GM20431 (cell line): ENCODE results near the gene KCNH2.
"Not testable (repeated sequence)": the region's sequence is repeated elsewhere in the genome, so short reads cannot be mapped to it uniquely, and the experiment has no call there.

Source experiments
- in situ Hi-C: fragments of 300-500 bp; cut with MseI, MboI; formaldehyde crosslinking; loops from one replicate; pipeline ENCODE4 v1.15.0; 2020; ENCODE audit warnings: low sequenced_read_pairs; ENCODE audit not compliant: unreplicated experiment

Gene KCNH2

GRCh38 chr7:150917969-150918368, 60.2 kb downstream of the KCNH2 start:
- in situ Hi-C loops: no loop called here

DNA sequence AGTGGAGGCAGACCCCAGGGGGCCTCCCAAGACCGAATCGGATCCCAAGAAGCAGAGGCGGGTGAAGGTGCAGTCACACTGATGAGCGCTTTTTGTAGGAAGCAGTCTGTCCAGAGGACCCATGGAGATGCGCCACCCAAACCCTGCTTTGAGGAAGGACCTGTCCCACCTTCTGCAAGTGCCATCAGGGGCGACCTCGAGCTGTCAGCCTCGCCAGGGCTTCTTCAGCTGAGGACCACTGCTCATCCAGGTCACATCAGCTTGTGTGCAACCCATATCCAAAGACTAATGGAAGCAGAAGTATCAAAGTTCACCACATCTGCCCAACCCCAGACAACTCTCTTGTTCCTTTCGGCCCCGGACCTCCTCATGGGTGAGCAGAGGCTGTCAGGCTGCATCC, 61.5 kb downstream of the KCNH2 start:
- in situ Hi-C loops: no loop called here

DNA sequence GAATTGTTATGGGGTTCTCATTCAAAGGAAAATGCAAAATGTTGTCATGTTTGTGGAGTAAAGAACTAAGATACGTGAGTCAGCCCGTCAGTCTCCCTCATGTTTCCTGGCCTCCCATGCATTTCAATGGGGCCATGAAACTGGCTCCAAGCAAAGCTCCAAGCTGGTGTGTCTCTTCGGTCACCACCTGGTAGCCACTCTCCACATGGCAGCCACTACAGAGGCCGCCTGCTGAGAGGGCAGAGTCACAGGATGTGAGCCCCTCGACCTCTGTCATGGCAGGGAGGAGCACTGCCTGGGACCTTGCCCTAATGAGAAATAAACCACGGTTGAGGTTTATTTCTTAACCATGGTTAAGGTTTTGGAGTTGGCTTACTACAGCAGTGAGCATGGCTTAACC, 63.2 kb downstream of the KCNH2 start:
- in situ Hi-C loops: no loop called here

DNA sequence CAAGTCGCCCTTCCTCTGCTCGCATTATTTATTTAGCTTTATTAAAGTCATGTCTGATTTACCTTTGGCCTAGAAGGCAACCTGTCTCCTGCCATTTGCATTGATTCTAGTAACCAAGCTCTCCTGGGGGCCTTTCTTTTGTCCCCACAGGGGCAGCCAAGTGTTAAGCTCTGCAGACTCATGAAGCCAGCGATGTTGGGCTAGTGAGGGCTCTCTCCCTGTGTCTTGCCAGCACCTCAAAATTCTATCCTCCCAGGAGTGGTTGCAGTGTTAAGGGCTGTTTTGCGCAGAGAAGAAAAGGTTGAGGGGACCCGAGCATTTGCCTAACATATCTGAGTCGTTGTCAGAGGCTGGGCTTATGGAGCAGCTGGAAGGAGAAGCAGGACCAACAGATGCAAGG, 63.9 kb downstream of the KCNH2 start:
- in situ Hi-C loops: no loop called here

GRCh38 chr7:150912427-150912826, 65.7 kb downstream of the KCNH2 start:
- in situ Hi-C loops: no loop called here

DNA sequence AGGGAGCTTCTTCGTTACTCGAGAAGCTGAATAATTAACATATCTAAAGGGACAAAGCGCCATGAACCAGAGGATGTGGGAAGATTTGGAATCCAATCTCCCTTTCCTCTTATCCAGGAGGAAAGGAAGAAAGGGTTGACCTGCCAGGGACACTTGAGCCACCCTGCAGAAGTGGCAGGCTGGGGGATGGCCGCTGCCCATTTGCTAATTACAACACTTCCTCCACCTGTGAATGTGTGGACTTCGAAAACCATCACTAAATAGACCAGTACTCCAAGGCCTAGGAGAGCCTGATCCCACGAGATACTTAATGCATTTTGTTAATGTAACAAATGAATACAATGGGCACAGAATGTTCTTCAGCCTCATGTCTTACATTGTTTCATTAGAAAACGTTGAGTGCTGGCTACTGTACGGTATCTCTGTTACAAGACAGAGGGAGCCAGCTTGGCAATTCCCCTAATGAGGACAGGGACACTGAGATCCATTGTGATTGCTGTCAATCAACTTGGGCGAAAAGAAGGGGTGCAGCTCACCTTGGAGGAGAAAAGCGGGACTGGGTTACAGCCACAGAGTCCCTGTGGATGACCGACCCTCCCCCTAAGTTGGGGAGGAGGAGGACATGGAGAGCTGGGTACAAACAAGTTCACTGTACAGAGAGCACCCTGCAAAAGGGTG, 66.4 kb downstream of the KCNH2 start:
- in situ Hi-C loops: no loop called here

GRCh38 chr7:150910996-150911422, 67.1 kb downstream of the KCNH2 start:
- in situ Hi-C loops: no loop called here

DNA sequence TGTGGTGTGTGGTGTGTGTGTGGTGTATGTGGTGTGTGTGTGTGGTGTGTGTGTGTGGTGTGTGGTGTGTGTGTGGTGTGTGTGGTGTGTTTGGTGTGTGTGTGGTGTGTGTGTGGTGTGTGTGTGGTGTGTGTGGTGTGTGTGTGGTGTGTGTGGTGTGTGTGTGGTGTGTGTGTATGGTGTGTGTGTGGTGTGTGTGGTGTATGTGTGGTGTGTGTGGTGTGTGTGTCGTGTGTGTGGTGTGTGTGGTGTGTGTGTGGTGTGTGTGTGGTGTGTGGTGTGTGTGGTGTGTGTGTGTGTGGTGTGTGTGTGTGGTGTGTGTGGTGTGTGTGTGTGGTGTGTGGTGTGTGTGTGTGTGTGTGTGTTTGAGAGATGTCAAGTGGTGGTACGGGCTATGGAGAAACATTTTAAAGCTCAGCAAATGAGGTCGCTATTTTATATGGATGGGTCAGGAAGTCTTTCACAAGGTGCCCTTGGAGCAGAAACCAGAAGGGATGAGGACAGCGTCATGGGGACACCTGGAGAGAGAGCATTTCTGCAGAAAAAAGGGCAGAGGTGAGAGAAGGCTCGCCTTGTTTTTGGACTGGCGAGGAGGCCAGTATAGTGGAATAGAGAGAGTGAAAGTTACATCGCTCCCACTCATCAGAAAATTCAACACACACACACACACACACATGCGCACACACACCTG, 67.7 kb downstream of the KCNH2 start:
- in situ Hi-C loops: not testable (repeated sequence)

- in situ Hi-C loops: no loop called here
Observed at GRCh38 chr7:150909200-150909995, 68.7 kb downstream of the KCNH2 start.

GRCh38 chr7:150908173-150908572, 69.9 kb downstream of the KCNH2 start:
- in situ Hi-C loops: no loop called here

DNA sequence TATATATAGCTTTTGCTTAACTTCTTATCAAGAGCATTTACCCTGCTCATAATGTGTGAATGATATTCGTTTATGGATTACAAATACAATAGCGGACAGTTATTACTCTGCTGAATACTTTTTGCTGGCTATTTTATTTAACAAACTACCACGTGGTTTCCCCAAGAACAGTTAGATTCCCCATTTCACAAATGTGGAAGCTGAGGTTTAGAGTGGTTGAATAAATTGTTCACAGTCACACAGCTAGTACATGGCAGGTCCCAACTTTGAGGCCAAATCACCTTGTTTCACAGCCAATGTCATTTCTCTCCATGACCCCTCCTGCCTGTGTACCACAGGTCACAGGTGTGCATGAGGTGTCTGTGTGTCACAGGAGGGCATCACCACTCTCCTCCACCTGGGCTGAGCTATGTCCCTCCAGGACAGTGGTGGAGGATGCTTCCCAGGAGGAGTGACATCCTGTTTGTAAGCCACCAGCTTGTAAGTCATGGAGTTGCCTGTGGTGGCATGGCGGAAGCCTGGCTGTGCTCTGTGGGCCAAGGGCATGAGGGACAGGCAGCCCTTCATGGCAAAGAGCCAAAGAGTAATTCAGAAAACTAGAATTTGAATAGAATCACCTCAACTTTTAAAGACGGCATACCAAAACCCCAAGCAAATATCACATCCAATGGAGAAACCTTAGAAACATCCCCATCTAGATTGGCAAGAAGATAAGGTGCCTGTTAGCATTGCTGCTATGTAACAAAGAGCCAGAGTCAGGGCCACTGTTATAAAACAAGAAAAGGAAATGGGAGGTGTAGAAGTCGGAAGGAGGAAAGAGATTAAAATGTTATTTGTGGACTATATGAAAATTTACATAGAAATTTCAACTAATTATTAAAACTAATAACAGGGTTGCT, 73.9 kb downstream of the KCNH2 start:
- in situ Hi-C loops: no loop called here

GRCh38 chr7:150903606-150904005, 74.5 kb downstream of the KCNH2 start:
- in situ Hi-C loops: no loop called here

GRCh38 chr7:150902078-150903033, 75.8 kb downstream of the KCNH2 start:
- in situ Hi-C loops: no loop called here

DNA sequence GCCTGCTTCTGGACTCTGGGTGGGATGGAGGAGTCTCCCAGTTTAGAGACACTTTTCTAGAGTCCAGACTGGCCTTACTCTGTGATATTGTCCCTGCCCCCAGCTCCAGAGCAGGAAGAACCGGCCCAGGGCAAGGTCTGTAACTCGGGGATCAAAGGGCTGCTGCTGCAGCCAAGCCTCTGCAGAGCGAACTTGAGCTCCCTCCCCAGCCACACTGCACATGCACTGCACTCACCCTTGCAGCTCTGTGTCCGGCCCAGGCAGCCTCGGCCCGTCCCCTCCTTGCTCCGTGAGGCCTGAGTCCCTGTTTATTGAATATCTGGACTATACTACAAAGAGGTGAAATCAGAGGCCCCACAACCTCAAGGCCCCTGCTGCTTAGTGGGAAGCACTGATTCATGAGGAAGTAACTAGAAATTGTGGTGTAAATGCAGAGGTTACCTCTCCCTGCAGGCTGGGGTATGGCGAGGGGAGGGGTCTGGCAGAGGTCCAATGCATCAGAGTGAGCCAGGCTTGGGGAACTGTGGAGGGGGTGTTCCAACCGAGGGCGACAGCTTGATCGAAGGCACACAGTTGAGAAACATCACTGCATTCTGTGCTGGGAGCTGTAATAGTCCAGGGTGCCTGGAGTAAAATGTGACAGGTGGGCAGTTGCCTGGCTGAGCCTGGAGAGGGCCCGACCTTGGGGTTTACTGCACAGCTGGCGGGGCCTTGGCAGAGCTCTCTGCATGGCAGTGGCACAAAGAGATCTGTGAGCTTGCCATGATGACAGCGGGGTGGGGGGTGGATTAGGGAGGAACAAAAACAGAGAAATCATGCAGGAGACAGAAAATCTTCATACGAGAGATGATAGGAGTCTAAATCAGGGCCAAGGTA, 76.7 kb downstream of the KCNH2 start:
- in situ Hi-C loops: no loop called here

DNA sequence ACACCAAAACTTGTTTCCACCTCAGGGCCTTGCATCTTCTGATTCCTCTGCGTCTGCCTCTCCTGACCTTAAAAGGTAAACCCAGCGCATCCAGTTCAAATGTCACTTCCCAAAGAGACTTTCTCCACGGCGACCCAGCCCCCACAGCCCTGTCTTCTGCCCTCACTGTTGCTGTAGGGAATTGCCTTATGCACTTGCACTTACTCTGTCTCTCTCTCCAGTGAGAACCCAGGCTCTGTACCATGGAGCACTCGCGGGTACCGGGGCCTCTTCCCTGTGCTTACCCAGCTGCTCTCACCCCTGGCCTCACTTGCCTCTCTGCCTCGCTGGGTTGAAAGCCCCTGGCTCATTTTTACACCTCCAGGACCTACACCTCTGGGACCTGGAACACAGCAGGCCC, 77.4 kb downstream of the KCNH2 start:
- in situ Hi-C loops: no loop called here

- in situ Hi-C loops: no loop called here
Observed at GRCh38 chr7:150898475-150899011, 79.6 kb downstream of the KCNH2 start.

DNA sequence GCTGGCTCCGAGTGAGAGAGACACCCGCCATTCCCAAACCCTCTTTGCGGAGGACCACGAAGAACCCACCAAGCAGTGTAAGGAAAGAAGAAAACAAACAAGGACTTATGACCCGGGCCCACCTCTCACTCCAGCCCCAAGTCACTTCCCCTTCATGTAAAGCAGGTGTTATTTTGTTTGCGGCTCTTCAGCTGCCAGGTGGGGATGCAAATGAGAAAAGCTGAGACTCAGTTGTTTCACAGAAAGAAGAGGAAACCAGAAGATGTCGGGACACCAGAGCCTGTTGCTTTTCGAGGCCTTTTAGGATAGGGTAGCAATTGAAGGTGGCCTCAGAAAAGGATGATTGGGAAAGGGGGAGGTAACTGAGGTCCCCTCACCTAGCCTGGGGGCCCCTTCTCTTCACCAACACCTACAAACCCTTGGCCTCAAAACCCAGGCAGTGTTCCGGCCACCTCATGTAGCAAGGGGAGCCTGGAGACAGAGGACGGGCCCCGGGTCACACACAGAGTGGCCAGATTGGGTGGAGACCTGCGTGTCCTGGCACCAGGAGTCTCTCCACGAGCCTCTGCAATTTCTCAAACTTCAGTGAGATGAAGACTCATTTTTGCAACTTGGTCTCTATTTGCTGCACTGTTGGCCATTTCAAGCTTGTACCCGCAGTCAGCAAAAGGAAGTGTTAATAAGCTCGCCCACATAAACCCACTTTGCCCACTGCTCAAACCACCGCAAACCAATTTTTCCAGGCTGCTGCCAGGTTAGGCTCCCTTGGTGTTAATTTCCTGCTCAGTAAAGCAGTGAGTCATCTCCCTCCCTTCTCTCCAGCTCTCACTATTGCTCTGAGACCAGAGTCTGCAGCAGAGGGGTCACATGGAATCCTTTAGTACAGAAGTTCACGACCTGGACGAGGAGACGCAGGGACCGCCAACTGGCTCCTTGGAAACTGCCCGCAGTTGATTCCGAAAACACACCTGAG, 80.3 kb downstream of the KCNH2 start:
- in situ Hi-C loops: no loop called here
